BLaER1 (cell line): ENCODE data around the gene CAPN10.

Experiments used
- H3K27ac ChIP-seq: shearing (Covaris generic); formaldehyde crosslinking; 2 replicates; pipeline ENCODE4 v1.8.1; 2022
- H3K27me3 ChIP-seq: shearing (Covaris generic); formaldehyde crosslinking; 2 replicates; pipeline ENCODE4 v1.8.1; 2022
- H3K36me3 ChIP-seq: shearing (Covaris generic); formaldehyde crosslinking; 2 replicates; pipeline ENCODE4 v1.8.1; 2022
- H3K4me1 ChIP-seq: shearing (Covaris generic); formaldehyde crosslinking; 2 replicates; pipeline ENCODE4 v1.8.1; 2022
- H3K4me2 ChIP-seq: shearing (Covaris generic); formaldehyde crosslinking; 2 replicates; pipeline ENCODE4 v1.8.1; 2022
- H3K4me3 ChIP-seq: shearing (Covaris generic); formaldehyde crosslinking; 2 replicates; pipeline ENCODE4 v1.8.1; 2022
- H3K9ac ChIP-seq: shearing (Covaris generic); formaldehyde crosslinking; 2 replicates; pipeline ENCODE4 v1.8.1; 2022
- H3K9me3 ChIP-seq: shearing (Covaris generic); formaldehyde crosslinking; 2 replicates; pipeline ENCODE4 v1.8.1; 2022
- H4K20me1 ChIP-seq: shearing (Covaris generic); formaldehyde crosslinking; 2 replicates; pipeline ENCODE4 v1.8.1; 2022
- Cebpa-rat ChIP-seq: shearing (Covaris generic); IDR thresholded peaks from 2 replicates; pipeline ENCODE4 v1.8.1; 2022

The CAPN10 gene

DNA sequence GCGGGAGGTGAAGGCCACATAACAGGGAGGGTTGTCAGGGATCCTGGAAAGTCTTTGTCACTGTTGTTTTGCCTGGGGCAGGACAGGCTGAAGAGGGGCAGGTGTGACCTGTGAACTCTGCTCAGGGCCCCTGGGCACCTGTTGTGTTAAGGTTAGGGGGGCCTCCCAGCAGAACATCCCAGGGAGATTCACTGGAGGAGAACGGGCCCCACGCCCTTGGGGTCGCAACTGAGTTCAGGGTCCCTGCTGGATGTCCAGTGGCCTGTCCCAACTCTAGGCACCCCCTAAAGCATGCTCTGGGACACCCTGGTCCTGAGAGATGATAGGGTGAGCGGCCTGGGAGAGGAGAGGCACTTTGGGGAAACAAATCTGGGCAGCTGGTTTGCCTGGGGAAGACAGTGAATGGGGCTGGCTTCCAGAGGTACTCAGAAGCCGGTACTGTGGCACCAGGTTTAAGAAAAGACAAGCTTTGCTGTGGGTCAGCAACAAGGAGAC lies 61.7 kb downstream of the CAPN10 start:
- no peaks in the 10 kb centered on the region for H3K36me3 ChIP-seq
- H3K27ac ChIP-seq = no peak overlapping the region
- H3K9ac ChIP-seq = no peak overlapping the region
- peak overlapping the region; percentile 52 for H3K4me2 ChIP-seq
- no peak overlapping the region for H3K4me3 ChIP-seq
- peaks cover 20% of the 10 kb centered on the region for H3K27me3 ChIP-seq
- peaks cover under 1% of the 10 kb centered on the region; the same call in 1 of the 2 replicates for H3K9me3 ChIP-seq
- no peak for TF ChIP-seq Cebpa-rat
- H3K4me1 ChIP-seq = peaks cover 26% of the 10 kb centered on the region
- H4K20me1 ChIP-seq = no peaks in the 10 kb centered on the region
